Keratinocyte (primary cell): ENCODE data around the gene UROC1.

ENCODE experiments used
- EZH2 ChIP-seq: IDR thresholded peaks from one replicate; pipeline ENCODE4 v1.6.1; 2012; ENCODE audit warnings: inconsistent platforms, mild to moderate bottlenecking, low read length, moderate library complexity
- TF ChIP-seq, protein P1 (sequence below), 3 experiments: IDR thresholded peaks in 1 of 3; conservative IDR thresholded peaks in 1 of 3; optimal IDR thresholded peaks in 1 of 3; 2 replicates in 2 of 3; 3 replicates in 1 of 3; pipeline versions ENCODE3 to v1.5.1; 2011; ENCODE audit warnings: low read length in 3 of 3, mild to moderate bottlenecking in 3 of 3, moderate library complexity in 2 of 3, control low read depth in 1 of 3, inconsistent platforms in 1 of 3; ENCODE audit not compliant: insufficient read depth in 2 of 3; ENCODE audit errors: extremely low read depth in 1 of 3

DNA sequence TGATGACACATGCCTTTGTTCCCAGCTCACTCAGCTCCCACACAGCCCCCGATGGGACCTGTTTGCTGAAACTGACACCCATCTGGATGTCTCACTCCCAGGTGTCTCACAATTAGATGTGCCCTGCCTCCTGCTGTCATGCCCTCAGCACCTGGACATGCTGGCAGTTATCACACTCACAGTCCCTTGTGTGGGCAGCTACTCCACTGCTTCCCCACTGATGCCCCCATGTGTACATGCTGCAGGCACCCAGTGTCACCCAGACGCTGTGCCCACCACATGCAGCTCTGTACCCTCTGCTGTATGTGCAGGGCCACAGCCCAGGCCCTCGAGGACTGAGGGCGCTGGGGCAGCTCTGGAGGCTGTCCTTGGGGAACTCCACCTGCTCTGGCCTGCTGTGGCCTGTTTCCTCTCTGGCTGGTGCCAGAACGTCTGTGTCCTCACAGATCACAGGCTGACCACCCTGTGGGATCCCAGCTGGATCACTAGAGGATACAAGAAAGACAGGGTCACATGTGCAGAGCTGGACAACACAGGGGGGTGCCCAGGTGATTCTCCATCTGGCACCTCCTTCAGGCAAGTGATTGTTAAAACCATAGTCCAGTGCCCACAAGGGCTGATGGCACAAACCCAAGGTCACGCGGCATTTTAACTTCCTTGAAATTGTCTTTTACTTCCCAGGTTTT is 27.2 kb upstream of the UROC1 start:
- TF ChIP-seq, protein P1, sequence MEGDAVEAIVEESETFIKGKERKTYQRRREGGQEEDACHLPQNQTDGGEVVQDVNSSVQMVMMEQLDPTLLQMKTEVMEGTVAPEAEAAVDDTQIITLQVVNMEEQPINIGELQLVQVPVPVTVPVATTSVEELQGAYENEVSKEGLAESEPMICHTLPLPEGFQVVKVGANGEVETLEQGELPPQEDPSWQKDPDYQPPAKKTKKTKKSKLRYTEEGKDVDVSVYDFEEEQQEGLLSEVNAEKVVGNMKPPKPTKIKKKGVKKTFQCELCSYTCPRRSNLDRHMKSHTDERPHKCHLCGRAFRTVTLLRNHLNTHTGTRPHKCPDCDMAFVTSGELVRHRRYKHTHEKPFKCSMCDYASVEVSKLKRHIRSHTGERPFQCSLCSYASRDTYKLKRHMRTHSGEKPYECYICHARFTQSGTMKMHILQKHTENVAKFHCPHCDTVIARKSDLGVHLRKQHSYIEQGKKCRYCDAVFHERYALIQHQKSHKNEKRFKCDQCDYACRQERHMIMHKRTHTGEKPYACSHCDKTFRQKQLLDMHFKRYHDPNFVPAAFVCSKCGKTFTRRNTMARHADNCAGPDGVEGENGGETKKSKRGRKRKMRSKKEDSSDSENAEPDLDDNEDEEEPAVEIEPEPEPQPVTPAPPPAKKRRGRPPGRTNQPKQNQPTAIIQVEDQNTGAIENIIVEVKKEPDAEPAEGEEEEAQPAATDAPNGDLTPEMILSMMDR (optimal IDR thresholded peaks at IDR 0.05 in 1 of 3, IDR thresholded peaks at IDR 0.05 in 1 of 3, conservative IDR thresholded peaks at IDR 0.05 in 1 of 3; ENCODE audit: extremely low read depth in 1 of 3, insufficient read depth in 2 of 3, low read length in 3 of 3), result no peak
- TF ChIP-seq EZH2, result no peak
